NCI-H526 treated with DMSO at 0.1 percent for 48 hours (cell line): ENCODE data around the gene ZBTB7C.

Experiments used
- DNase-seq: peaks from one replicate; lab custom pipeline; 2025; lab: John Stamatoyannopoulos, UW

ZBTB7C gene

DNA sequence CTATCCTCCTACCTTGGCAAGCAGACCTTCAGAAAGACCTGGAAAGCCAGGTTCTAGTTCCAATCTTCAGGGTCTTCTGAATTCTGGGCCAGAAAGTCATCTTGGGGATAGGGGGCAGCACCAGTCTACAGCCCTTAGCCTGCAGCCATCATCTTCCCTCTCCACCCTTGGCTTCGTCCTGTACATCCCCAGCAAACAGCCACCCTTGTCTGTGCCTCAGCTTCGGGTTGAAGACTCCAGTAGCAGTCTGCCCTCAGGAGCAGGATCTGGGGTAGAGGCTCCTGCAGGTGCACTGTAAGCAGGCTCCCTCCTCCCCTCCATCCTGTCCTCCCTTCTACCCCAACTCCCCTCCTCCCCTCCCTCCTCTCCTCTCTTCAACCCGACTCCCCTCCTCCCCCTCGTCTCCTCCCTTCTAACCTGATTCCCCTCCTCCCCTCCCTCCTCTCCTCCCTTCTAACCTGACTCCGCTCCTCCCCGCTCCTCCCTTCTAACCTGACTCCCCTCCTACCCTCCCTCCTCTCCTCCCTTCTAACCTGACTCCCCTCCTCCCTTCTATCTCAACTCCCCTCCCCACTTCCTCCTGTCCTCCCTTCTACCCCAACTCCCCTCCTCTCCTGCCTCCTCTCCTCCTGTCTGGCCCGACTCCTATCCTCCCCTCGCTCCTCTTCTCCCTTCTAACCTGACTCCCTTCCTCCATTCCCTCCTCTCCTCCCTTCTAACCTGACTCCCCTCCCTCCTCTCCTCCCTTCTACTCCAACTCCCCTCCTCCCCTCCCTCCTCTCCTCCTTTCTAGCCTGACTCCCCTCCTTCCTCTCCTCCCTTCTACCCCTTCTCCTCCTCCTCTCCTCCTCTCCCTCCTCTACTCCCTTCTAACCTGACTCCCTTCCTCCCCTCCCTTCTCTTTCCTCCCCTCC is 388.6 kb downstream of the ZBTB7C start:
- no peak for DNase-seq

DNA sequence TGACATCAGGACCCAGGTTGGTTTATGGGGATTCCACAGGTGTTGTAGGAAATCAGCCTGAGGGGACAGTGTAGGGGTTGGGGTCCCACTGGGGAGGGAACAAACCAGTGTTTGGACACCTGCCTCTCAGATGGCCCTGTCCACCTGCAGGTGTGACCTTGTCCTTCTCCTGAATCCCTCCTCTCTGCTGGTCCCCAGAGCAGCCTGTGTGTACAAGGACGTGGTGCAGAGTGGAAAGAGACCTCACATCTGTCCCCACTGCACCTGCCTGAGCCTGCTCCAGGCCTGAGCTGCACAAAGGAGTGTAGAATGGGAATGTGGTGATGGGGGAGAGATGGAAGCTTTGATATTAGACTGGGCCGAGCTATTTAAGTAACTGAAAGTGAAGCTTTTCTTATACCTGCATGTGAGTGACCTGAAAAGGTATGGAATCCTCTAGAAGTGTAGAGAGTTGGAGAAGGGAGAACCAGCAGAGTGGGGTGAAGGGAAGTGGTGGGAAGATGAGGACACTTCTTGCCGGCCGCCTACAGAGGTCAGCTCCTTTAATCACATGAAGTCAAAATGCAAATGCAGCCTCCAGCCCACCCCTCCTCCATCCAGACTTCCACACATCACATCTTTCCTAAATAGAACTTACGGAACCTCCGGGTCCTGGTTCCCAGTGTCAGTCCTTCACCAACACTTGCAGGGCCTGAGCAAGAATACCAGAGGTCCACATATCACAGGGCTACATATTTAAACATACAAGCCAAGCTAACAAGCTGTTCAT is 389.4 kb downstream of the ZBTB7C start:
- no peak for DNase-seq

DNA sequence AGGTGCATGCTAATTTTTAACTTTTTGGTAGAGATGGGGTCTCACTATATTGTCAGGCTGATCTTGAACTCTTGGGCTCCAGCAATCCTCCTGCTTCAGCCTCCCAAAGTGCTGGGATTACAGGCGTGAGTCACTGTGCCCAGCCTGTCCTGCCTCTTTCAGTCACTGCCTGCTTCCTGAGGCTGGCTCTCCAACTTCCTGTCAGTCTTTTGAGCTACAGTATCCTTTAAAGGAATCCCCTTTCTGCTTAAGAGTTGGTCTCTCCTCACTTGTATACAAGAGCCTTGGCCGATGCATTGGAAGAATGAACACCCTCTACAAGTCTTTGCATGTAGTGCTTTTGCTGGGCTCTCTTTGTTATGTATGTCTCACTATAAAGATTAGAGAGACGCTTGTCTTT is 390.3 kb downstream of the ZBTB7C start:
- DNase-seq: no peak

DNA sequence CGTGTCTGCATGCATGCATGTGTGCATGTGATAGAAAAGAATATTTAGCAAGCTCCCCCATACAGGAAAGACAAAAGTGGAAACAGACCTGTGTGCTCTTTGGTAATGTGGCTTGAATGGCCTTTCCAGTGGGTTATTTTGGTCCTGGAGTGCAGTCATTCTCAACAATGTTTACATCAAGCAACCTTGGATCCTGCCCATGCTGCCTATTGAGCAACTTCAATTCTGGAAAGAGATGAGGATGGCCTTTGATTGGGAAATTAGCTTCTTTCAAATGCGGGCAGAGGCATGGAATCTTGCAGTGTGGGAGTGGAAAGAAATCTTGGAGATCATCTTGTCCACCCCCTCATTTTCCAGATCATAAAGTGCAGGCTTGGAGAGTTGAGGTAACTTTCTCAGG is 391.5 kb downstream of the ZBTB7C start:
- no peak for DNase-seq

DNA sequence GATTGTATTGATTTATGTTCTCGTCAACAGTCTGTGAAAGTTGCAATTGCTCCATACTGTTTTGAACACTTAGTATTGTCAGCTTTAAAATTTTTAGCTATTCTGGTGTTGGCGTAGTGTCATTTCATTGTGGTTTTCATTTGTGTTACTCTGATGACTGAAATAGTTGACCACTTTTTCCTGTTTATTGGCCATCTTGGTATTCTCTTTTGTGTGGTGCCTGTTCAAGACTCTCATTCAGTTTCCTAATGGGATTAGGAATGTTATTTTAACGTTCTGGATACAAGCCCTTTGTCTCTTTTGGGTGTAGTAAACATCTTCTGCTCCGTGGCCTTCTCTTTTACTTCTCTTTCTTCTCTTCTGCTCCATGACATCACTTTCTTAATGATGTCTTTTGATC is 396.0 kb downstream of the ZBTB7C start:
- DNase-seq: no peak

DNA sequence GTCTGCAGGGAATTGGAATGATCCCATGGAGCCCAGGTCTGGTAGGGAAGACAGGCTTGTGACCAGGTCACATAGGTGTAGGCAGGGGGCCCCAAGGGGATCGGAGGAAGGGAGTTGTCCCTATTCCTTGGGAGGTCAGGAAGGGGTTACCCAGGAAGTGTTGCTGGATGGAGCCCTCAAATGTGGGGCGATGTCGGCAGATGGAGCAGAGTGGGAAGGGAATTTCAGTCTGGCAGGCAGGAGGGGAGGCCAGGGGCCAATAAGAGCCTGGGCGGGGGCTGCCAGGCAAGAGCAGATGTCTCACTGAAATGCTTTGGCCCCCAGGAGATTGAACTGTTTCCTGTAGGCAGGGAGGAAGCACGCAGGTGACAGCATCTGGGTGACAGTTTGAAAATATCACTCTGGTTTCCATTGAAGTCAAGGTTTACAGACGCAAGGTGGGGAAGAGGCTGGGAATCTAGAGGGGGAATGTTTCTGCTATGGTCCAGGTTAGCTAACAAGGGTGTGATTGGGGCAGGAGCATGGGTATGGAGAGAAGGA is 397.2 kb downstream of the ZBTB7C start:
- no peak for DNase-seq

DNA sequence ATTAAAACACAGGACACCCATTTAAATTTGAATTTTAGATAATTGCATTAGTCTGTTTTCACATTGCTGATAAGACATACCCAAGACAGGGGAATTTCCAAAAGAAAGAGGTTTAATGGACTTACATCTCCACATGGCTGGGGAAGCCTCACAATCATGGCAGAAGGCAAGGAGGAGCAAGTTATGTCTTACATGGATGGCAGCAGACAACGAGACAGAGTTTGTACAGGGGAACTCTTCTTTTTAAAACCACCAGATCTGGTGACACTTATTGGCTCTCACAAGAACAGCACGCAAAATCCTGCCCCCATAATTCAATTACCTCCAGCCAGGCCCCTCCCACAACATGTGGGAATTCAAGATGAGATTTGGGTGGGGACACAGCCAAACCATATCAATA is 398.9 kb downstream of the ZBTB7C start:
- DNase-seq: no peak

DNA sequence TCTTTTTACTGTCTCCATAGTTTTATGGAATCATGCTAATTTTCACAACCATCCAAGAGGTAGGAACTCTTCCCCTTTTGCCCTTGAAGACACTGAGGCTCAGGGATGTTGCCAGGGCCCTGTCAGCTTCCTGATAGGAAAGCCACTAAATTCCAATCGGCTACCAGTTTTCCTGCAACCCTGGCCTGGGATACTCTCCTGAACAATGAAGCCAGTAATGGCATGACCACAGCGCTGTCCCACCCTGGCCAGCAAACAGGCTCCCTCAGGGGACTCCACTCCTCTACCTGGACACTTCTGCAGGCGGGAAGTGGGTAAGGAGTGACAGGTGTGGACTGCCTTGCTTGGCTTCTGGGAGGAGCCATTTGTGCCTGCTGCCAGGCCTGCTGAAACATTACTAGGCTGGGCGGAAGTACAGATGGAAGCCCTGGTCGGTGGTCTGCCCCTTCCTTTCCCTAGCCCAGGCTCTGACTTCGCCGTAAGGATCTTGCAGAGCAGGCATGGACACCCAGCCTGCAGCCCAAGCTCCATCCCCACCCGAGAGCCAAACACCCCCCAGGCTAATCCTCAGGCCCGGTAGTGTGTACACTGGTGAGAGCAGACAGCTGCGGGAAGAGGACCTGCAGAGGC is 400.0 kb downstream of the ZBTB7C start:
- DNase-seq: no peak

DNA sequence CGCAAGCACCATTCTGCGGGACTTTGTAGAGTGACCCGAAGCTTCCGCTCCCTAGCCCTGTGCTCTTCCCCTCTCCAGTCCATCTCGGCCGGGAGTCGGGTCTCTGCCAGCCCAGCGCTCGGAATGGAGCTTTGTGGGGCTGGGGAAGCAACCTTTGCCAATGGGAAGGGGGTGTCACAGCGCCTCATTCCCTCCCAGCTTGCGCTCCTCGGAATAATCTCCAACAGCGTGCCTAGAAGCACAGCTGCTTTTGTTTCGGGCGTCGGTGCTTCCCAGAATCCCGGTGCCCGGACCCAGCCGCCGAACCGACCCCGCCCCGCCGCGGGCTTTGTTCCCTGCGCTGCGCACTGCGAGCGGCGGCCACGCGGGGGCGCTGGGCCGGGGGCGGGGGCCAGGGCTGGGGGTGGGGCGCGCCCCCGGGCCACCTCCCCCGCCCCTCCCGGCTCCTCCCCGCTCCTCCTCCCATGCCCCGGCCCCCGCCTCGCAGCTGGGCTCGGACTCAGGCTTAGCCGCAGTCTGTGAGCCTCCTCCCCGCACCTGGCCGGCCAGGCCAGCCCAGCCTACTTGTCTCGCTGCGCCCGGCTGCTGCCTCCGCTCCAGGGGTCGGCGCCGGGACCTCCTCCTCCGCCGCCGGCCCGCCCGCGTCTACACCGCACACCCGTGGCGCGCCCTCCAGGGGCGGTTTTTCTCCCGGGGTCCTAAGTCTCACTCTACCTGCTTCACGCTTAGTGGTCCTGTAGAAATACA is 401.1 kb downstream of the ZBTB7C start:
- DNase-seq: peak; percentile 31

DNA sequence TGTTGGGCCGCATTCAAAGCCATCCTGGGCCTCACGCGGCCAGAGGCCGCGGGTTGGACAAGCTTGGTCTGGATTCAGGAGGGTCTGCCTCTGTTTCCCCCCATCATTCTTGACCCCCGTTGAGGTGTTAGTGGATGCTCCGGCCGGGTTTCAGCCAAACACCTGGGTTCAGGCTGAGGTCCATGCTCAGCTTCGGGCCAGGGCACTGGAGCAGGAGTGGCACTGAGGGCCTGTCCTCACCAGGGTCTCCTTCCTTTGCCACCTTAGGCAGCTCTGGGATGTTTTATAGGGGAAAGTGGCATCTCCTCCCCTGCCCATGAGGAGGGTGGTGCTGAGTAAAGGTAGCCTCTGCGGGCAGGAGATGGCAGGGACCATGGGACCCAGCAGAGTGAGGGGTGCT is 401.8 kb downstream of the ZBTB7C start:
- no peak for DNase-seq

DNA sequence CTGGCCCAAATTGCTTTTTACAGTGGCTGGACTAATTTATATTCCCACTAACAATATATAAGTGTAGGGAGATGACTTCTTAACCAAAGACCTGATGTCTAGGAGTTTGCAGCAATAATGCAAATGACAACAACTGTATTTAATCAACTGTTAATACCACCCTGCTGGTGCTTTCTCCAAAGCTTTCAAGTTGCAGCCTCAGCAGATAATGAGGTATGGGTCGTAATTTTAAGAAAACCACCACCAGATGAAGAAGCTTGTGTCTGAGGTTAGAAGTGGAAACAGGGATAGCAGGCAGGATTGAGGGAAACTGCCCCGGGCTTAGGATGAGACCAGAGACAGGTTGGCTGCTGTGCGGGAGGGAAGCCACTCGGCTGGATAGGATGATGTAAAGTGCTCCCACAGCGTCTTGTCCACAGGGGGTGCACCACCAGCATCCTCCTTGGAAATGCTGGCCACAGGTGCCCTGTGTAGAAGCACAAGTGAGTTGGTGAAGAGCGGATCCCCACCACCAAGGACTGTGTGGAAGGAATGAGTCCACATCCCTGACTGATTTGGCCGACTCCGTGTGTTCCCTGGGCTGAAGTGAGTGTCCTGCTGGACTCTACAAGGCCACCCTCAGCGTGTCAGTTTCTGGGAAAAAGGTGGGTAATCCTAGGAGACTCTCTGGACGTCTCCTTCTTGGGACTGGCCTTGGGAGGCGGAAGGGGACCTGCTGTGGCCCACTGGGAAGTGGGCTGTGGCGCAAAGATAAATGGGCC is 402.6 kb downstream of the ZBTB7C start:
- DNase-seq: no peak

DNA sequence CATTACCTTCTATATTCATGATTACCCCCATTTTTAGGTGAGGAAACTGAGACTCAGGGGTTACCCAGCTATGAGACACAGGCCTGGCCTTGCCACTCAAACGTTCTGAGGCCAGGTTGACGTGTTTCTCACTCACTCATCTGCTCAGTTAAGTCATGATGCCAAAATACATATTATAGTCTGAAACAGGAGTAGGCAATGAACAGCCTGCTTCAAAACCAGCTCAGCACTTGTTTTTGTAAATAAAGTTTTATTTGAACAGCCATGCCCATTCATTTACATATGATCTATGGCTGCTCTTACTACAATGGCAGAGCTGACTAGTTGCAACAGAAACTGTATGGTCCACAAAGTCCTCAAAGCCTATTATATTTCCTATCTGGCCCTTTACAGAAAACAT is 404.6 kb downstream of the ZBTB7C start:
- DNase-seq: no peak

DNA sequence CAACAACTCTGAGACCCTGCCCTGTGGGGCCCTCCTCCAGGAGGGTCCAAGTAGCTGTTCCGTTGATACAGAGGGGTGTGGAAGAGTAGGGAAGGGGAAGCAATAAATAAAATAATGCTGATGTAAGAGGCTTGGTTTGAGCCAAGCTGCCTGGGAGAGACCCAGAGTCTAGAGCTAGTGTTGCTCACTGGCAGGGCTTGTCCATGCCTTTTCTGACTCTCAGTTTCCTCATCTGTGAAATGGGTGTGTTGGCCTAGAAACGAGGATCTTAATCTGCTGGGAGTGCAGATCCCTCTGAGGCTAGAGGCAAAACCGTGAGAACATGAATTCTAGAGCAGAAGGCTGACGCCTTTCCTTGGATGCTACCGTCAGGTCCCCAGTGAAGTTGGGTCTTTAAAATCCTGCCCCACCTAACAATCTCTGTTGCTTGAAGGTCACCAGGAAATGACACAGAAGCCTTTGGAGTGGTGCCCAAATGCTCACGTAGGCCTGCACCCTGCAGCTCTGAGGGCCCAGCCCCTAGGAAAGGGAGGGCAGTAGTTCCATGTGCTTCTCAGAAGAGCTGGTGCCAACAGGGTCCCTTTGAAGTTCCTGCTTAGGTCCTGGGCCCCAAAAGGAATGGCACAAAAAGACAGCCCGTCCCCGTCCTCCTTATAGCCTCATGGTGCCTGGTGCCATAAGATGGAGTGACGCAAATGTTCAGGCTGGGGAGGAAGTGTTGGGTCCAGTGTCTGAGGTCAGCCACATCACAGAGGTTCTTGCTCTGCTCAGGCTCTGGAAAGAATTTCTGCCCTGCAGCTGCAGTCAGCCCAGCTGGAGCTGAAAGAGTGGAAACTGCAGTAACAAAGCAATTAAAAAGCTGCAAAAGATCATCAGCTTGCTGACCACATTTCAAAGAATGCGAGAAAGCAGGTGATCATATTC is 405.5 kb downstream of the ZBTB7C start:
- DNase-seq: no peak

DNA sequence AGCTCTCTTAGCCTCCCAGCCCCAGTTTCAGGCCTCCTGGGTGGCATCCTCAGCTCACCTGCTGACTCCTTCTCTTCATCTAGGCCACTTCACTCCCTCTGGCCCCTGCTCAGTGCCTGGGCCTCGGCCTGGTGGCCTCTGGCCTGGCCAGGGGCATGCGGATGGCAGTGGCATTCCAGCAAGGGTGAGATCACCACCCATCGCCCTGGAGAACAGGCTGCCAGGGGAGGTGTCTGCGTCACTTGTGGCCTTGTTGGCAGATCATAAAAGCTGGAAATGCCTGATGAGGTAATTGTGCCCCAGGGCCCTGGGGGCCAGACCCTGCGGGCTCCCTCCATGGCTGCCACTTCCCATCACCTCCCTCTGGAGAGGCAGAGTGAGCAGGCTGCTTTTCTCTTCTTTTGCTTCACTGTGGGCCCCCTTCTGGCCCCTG is 406.2 kb downstream of the ZBTB7C start:
- no peak for DNase-seq

DNA sequence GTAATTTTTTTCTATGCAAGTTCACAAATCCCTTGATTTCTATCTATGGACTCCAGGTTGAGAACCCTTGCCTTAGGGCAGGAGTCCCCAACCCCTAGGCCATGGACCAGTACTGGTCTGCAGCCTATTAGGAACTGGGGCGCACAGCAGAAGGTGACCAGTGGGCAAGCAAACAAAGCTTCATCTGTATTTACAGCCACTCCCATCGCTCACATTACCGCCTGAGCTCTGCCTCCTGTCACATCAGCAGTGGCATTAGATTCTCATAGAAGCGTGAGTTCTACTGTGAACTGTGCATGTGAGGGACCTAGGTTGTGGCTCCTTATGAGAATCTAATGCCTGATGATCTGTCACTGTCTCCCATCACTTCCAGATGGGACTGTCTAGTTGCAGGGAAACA is 408.5 kb downstream of the ZBTB7C start:
- no peak for DNase-seq

DNA sequence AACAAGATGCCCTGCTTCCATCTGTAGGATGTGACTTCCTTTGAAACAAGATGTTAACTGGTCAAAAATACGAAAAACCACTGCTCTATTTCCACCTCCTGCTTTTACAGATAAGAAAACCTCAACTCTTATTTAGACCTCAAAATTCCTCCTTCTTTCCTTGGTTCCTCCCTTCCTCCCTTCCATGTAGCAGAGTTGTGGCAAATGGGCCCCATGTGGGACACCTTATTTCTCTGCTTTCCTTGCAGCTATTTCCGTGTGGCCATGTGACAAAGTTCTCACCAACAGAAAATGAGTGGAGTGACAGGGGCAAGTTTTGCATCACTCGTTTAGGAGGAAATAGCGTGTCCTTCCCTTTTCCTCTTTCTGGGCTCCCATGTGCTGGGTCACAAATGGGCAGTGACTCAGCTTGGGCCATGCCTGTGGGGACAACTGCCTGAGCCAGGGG is 409.4 kb downstream of the ZBTB7C start:
- DNase-seq: no peak

DNA sequence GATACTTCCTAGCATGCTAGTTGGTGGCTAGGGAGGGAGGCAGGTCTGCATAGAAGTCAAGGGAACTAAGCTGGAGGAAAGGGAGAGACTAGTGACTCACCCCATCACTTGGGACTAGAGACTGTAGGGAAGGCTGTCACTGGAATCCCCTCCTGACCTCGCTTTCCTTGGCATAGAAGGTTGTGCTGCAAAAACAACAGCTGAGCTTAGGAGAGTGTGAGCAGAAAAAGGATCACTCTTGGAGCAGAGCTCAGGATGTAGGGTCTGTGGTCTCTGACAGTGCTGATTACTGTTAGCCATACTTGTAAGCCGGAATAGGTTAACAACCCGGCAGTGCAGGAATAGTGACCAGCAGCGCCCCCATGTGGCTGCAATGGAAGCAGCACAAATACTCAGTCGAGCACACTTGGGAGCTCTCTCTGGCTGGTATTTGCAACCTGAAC is 411.8 kb downstream of the ZBTB7C start:
- no peak for DNase-seq

DNA sequence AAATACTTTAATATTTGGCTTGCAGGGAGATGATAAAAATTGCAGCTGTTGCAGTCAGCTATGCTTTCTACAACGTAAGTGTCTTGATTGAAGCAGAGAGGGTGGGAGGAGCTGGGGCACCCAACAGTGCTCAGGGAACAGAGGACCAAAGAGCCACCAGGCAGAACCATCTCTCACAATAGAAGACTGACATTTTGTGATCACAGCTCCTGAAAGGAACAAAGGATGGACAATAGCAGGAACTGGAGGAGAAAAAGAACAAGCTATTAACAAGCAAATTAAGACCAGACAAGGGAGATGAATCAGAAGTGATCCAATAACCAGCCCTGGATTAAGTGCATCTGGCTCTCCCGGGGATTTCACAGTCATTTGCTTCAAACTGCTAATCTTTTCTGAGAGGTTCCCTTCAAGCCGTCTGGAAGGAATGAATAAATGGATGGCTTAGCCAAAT is 413.1 kb downstream of the ZBTB7C start:
- no peak for DNase-seq

DNA sequence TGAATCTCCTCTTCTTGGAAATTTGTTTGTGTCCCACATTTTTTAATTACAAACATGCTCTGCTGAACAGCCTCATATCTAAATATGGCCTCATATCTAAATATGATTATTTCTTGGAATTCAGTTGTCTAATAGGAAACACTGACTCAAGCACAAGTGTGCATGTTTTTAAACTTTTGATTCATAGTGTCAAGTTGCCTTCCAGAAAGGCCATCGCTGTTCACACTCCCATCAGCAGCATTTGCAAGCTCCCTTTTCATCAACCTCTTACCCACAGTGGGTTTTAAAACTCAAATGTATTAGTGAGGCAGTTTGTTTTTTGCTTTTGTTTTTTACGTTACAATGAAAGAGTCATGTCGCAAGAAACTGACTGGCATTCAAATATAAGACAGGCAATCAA is 413.5 kb downstream of the ZBTB7C start:
- no peak for DNase-seq

DNA sequence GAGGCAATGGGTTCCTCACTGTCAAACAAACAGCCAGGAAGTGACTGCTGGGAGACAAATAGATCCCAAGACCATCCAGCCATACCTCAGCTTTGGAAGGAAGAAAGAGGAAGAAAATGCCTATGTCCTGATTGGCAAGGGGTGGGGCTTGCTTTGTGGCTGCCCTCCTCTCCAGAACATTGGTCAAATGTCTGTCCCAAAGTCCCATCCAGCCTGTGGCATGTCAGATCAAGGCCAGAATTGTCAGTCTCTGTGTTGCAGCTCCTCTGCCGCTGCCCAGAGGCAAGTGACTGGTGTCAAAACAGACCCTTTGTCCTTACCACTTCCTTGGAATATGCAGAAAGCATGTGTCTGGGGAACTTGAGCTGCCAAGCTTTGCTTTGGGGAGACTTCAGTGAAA is 415.8 kb downstream of the ZBTB7C start:
- no peak for DNase-seq
